H9 (cell line): ENCODE data around the gene PBX1. TPM values are rescaled to one million over a fixed set of nuclear protein-coding genes. Genes with fewer than 3 reads are reported as not detected.

Source experiments
- DNase-seq: peaks from one replicate; pipeline ENCODE4 v3.0.0-alpha.2; 2017
- H2AFZ ChIP-seq: one replicate; pipeline ENCODE4 v1.6.1; 2013; ENCODE audit warnings: mild to moderate bottlenecking, low read length, control low read depth, moderate library complexity
- H2AK5ac ChIP-seq: 2 replicates; pipeline ENCODE4 v1.6.1; 2013; ENCODE audit warnings: low read length, control low read depth, mixed read lengths; ENCODE audit not compliant: insufficient read length
- H2BK120ac ChIP-seq: one replicate; pipeline ENCODE4 v1.6.1; 2013; ENCODE audit warnings: low read depth, mild to moderate bottlenecking, low read length, control low read depth, inconsistent platforms; ENCODE audit not compliant: poor library complexity, severe bottlenecking
- H2BK12ac ChIP-seq: 2 replicates; pipeline ENCODE4 v1.6.1; 2013; ENCODE audit warnings: low read length, control low read depth, mixed read lengths, low read depth; ENCODE audit not compliant: insufficient read length
- H2BK15ac ChIP-seq: 2 replicates; pipeline ENCODE4 v1.6.1; 2013; ENCODE audit warnings: low read depth, low read length, control low read depth
- H2BK20ac ChIP-seq: one replicate; pipeline ENCODE4 v1.6.1; 2013; ENCODE audit warnings: low read depth, mild to moderate bottlenecking, low read length, control low read depth, inconsistent platforms; ENCODE audit not compliant: poor library complexity, severe bottlenecking
- H2BK5ac ChIP-seq: 2 replicates; pipeline ENCODE4 v1.6.1; 2013; ENCODE audit warnings: low read length, control low read depth, mixed read lengths; ENCODE audit not compliant: insufficient read length
- H3K14ac ChIP-seq: 2 replicates; pipeline ENCODE4 v1.6.1; 2013; ENCODE audit warnings: low read length, control low read depth; ENCODE audit not compliant: insufficient read depth
- H3K18ac ChIP-seq: 2 replicates; pipeline ENCODE4 v1.6.1; 2013; ENCODE audit warnings: low read depth, mild to moderate bottlenecking, mixed read lengths, low read length, control low read depth; ENCODE audit not compliant: insufficient read length
- H3K23ac ChIP-seq: 2 replicates; pipeline ENCODE4 v1.6.1; 2013; ENCODE audit warnings: low read length, control low read depth, mixed read lengths, low read depth; ENCODE audit not compliant: insufficient read length
- H3K23me2 ChIP-seq: 2 replicates; pipeline ENCODE4 v1.6.1; 2013; ENCODE audit warnings: low read depth, mild to moderate bottlenecking, mixed read lengths, low read length, control low read depth; ENCODE audit not compliant: insufficient read length, poor library complexity, severe bottlenecking
- H3K27ac ChIP-seq: 2 replicates; pipeline ENCODE4 v1.5.1; 2013; ENCODE audit warnings: low read length, control low read depth, mixed read lengths, low read depth; ENCODE audit not compliant: insufficient read length
- H3K27me3 ChIP-seq: 2 replicates; pipeline ENCODE4 v1.6.1; 2013; ENCODE audit warnings: low read length, control low read depth, inconsistent platforms; ENCODE audit not compliant: insufficient read depth
- H3K4ac ChIP-seq: 2 replicates; pipeline ENCODE4 v1.6.1; 2013; ENCODE audit warnings: low read depth, mild to moderate bottlenecking, control low read depth, inconsistent platforms, low read length, moderate library complexity
- H3K4me1 ChIP-seq: 2 replicates; pipeline ENCODE4 v1.6.1; 2013; ENCODE audit warnings: low read length, control low read depth, inconsistent platforms; ENCODE audit not compliant: insufficient read depth
- H3K4me2 ChIP-seq: 2 replicates; pipeline ENCODE4 v1.6.1; 2013; ENCODE audit warnings: low read length, control low read depth, mixed read lengths; ENCODE audit not compliant: insufficient read length, insufficient read depth
- H3K56ac ChIP-seq: 2 replicates; pipeline ENCODE4 v1.6.1; 2013; ENCODE audit warnings: low read depth, mild to moderate bottlenecking, mixed read lengths, low read length, control low read depth; ENCODE audit not compliant: insufficient read length
- H3K79me1 ChIP-seq: 2 replicates; pipeline ENCODE4 v1.6.1; 2013; ENCODE audit warnings: low read depth, mild to moderate bottlenecking, moderate library complexity, low read length, control low read depth, inconsistent platforms; ENCODE audit not compliant: insufficient read depth, poor library complexity, severe bottlenecking
- H3K79me2 ChIP-seq: 2 replicates; pipeline ENCODE4 v1.6.1; 2013; ENCODE audit warnings: low read length, control low read depth, inconsistent platforms; ENCODE audit not compliant: insufficient read depth
- H3K9ac ChIP-seq: 2 replicates; pipeline ENCODE4 v1.6.1; 2013; ENCODE audit warnings: low read length, control low read depth, mixed read lengths; ENCODE audit not compliant: insufficient read length; ENCODE audit errors: extremely low read depth
- H3K9me3 ChIP-seq: one replicate; pipeline ENCODE4 v1.6.1; 2013; ENCODE audit warnings: low read depth, low read length, inconsistent platforms; ENCODE audit not compliant: control insufficient read depth
- H3T11ph ChIP-seq: one replicate; pipeline ENCODE4 v1.6.1; 2013; ENCODE audit warnings: mild to moderate bottlenecking, low read length, control low read depth, inconsistent platforms
- H4K20me1 ChIP-seq: one replicate; pipeline ENCODE4 v1.6.1; 2013; ENCODE audit not compliant: control insufficient read depth, insufficient read length, insufficient read depth
- H4K5ac ChIP-seq: 2 replicates; pipeline ENCODE4 v1.6.1; 2013; ENCODE audit warnings: low read depth, mild to moderate bottlenecking, mixed read lengths, low read length, control low read depth; ENCODE audit not compliant: insufficient read length
- H4K8ac ChIP-seq: replicated peaks from 2 replicates; pipeline ENCODE4 v1.6.1; 2013; ENCODE audit warnings: low read length, control low read depth, mixed read lengths, low read depth; ENCODE audit not compliant: insufficient read length
- H4K91ac ChIP-seq: 2 replicates; pipeline ENCODE4 v1.6.1; 2013; ENCODE audit warnings: low read depth, mild to moderate bottlenecking, moderate library complexity, mixed read lengths, low read length, control low read depth; ENCODE audit not compliant: insufficient read length
- H3K27ac Mint-ChIP-seq, 3 experiments: 2 replicates in 2 of 3; 3 replicates in 1 of 3; pipeline ENCODE4 v1.8.0; 2020 to 2021; ENCODE audit warnings: mixed read lengths in 3 of 3, mild to moderate bottlenecking in 1 of 3, moderate library complexity in 1 of 3
- H3K27me3 Mint-ChIP-seq: 2 replicates; pipeline ENCODE4 v1.8.0; 2021; ENCODE audit warnings: low read depth, mild to moderate bottlenecking, moderate library complexity, mixed read lengths
- H3K36me3 Mint-ChIP-seq, 3 experiments: 2 replicates in 2 of 3; 3 replicates in 1 of 3; pipeline ENCODE4 v1.8.0; 2020 to 2021; ENCODE audit warnings: low read depth in 3 of 3, mixed read lengths in 3 of 3; ENCODE audit not compliant: insufficient read depth in 1 of 3
- H3K4me1 Mint-ChIP-seq, 2 experiments: 2 replicates each; pipeline ENCODE4 v1.8.0; 2020; ENCODE audit warnings: mixed read lengths in 2 of 2
- H3K4me3 Mint-ChIP-seq, 2 experiments: 2 replicates in 1 of 2; 3 replicates in 1 of 2; pipeline ENCODE4 v1.8.0; 2020 to 2021; ENCODE audit warnings: mild to moderate bottlenecking in 2 of 2, mixed read lengths in 2 of 2, moderate library complexity in 1 of 2
- H3K9me3 Mint-ChIP-seq, 2 experiments: 2 replicates in 1 of 2; 3 replicates in 1 of 2; pipeline ENCODE4 v1.8.0; 2020; ENCODE audit warnings: mild to moderate bottlenecking in 2 of 2, mixed read lengths in 2 of 2, moderate library complexity in 1 of 2
- CTCF ChIP-seq: fragments of 200-600 bp; sonication (generic); conservative IDR thresholded peaks from 3 replicates; pipeline ENCODE4 v1.8.0; 2021; ENCODE audit warnings: antibody characterized with exemption, mild to moderate bottlenecking
- WGBS: extraction: QIAGEN DNeasy Blood & Tissue Kit; methylation state at CpG from one replicate; pipeline ENCODE4 v1.1.7; 2013; ENCODE audit warnings: missing lambda C conversion rate, low lambda C conversion rate, mixed read lengths; ENCODE audit not compliant: insufficient read length; ENCODE audit errors: extremely low coverage; 5-methylcytosine and 5-hydroxymethylcytosine counted together
- total RNA-seq: library from RNA; stranded (reverse); gene quantifications from 2 replicates; pipeline ENCODE4 v1.2.1, GENCODE V29; 2021

PBX1 gene
- total RNA-seq, 1 experiment from 2014 or later, result 142 TPM

- H2BK12ac ChIP-seq, result no peak overlapping the region
- no peaks in the 10 kb centered on the region for H3K27me3 ChIP-seq
- H2BK120ac ChIP-seq, result no peak overlapping the region
- DNase-seq, result no peak
- no peaks in the 10 kb centered on the region; the same call in 1 of the 2 replicates for H3K27me3 Mint-ChIP-seq
- no peaks in the 10 kb centered on the region for H4K20me1 ChIP-seq
- H2BK5ac ChIP-seq, result no peak overlapping the region
- H3K18ac ChIP-seq, result no peak overlapping the region
- H3K9ac ChIP-seq, result no peak overlapping the region
- H3K23me2 ChIP-seq, result no peaks in the 10 kb centered on the region
- no peak overlapping the region for H3K4ac ChIP-seq
- peaks cover 5% of the 10 kb centered on the region for H3K4me1 ChIP-seq
- H3K4me3 Mint-ChIP-seq, result no peak overlapping the region
- H2AK5ac ChIP-seq, result no peak overlapping the region
- H4K5ac ChIP-seq, result no peak overlapping the region
- no peak overlapping the region for H3K56ac ChIP-seq
- H3K14ac ChIP-seq, result no peak overlapping the region
- no peak overlapping the region for H3T11ph ChIP-seq
- H3K27ac ChIP-seq, result no peak overlapping the region
- no peaks in the 10 kb centered on the region for H3K9me3 ChIP-seq
- WGBS, result no CpG with 5 or more reads among the region's 4 CpGs
- H3K9me3 Mint-ChIP-seq, result peaks cover 11 to 12% of the 10 kb centered on the region in 2 experiments
- TF ChIP-seq CTCF, result no peak
- no peaks in the 10 kb centered on the region for H3K79me1 ChIP-seq
- H3K79me2 ChIP-seq, result peaks cover 26% of the 10 kb centered on the region; the same call in 1 of the 2 replicates
- no peak overlapping the region for H4K91ac ChIP-seq
- no peak overlapping the region for H3K4me2 ChIP-seq
- peak overlapping the region in 1 of 3 experiments; percentile 94; a peak in 1 of 7 replicates for H3K27ac Mint-ChIP-seq
- no peak overlapping the region for H2BK20ac ChIP-seq
- peaks cover 47 to 68% (median 57%) of the 10 kb centered on the region in 3 experiments for H3K36me3 Mint-ChIP-seq
- H3K4me1 Mint-ChIP-seq, result peaks cover 58 to 67% of the 10 kb centered on the region in 2 experiments
- no peak overlapping the region for H2BK15ac ChIP-seq
- no peak overlapping the region for H4K8ac ChIP-seq
- H2AFZ ChIP-seq, result no peak overlapping the region
- no peak overlapping the region for H3K23ac ChIP-seq
These were observed 10.9 kb downstream of the PBX1 start for GRCh38 chr1:164569866-164570265.
